Mesothelial cell of epicardium (in vitro differentiated cells): ENCODE results near the gene C6orf89. TPM values are rescaled to one million over a fixed set of nuclear protein-coding genes. Genes with fewer than 3 reads are reported as not detected.

Experiments
- DNase-seq, 2 experiments: peaks; one replicate each; pipeline ENCODE4 v3.0.0; 2021; ENCODE audit warnings: low spot score in 2 of 2; ENCODE audit not compliant: unreplicated experiment in 2 of 2
- H3K27ac Mint-ChIP-seq: 2 replicates; pipeline ENCODE4 v1.8.0; 2021; ENCODE audit warnings: mixed read lengths
- H3K27me3 Mint-ChIP-seq: 2 replicates; pipeline ENCODE4 v1.8.0; 2021; ENCODE audit warnings: low read depth, mixed read lengths
- H3K36me3 Mint-ChIP-seq: 2 replicates; pipeline ENCODE4 v1.8.0; 2021; ENCODE audit warnings: mixed read lengths
- H3K4me1 Mint-ChIP-seq: 2 replicates; pipeline ENCODE4 v1.8.0; 2021; ENCODE audit warnings: mixed read lengths
- H3K4me3 Mint-ChIP-seq: 2 replicates; pipeline ENCODE4 v1.8.0; 2021; ENCODE audit warnings: mild to moderate bottlenecking, moderate library complexity, mixed read lengths
- H3K9me3 Mint-ChIP-seq: 2 replicates; pipeline ENCODE4 v1.8.0; 2021; ENCODE audit warnings: mixed read lengths
- total RNA-seq: library from RNA; stranded (reverse); gene quantifications from 3 replicates; pipeline ENCODE4 v1.2.1, GENCODE V29; 2021
- TF ChIP-seq, protein P1 (sequence below): fragments of 200-600 bp; sonication (generic); IDR thresholded peaks from one replicate; pipeline ENCODE4 v1.5.0; 2021; ENCODE audit warnings: antibody characterized with exemption; ENCODE audit not compliant: unreplicated experiment

The C6orf89 gene
- total RNA-seq, 1 donor from 2014 or later, result 39.7 TPM

DNA sequence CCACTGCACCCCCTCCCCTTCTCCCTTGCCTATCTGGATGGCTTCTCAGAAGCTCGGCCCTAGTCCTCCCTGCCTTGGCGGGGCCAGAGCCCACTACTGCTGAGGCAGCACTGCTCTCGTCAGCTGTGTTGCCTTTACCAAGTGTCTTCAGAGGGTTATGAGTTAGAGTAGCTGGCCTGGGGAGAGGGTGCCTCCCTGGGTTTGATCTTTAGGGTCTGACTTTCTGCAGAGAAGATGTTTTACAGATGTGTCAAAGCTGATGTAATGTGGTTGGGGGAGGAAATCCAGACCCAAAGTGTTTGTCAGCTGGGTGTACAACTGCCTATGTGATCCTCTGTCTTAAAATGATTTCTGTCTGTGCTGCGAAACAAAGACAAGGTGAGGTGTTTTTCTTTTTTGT, 38.4 kb downstream of the C6orf89 start:
- H3K27ac Mint-ChIP-seq, result no peak overlapping the region
- H3K9me3 Mint-ChIP-seq, result no peaks in the 10 kb centered on the region
- H3K27me3 Mint-ChIP-seq, result no peaks in the 10 kb centered on the region
- DNase-seq, result no peak
- TF ChIP-seq, protein P1, sequence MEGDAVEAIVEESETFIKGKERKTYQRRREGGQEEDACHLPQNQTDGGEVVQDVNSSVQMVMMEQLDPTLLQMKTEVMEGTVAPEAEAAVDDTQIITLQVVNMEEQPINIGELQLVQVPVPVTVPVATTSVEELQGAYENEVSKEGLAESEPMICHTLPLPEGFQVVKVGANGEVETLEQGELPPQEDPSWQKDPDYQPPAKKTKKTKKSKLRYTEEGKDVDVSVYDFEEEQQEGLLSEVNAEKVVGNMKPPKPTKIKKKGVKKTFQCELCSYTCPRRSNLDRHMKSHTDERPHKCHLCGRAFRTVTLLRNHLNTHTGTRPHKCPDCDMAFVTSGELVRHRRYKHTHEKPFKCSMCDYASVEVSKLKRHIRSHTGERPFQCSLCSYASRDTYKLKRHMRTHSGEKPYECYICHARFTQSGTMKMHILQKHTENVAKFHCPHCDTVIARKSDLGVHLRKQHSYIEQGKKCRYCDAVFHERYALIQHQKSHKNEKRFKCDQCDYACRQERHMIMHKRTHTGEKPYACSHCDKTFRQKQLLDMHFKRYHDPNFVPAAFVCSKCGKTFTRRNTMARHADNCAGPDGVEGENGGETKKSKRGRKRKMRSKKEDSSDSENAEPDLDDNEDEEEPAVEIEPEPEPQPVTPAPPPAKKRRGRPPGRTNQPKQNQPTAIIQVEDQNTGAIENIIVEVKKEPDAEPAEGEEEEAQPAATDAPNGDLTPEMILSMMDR, result no peak
- no peak overlapping the region for H3K4me3 Mint-ChIP-seq
- peaks cover 7% of the 10 kb centered on the region for H3K36me3 Mint-ChIP-seq
- peaks cover 8% of the 10 kb centered on the region for H3K4me1 Mint-ChIP-seq

DNA sequence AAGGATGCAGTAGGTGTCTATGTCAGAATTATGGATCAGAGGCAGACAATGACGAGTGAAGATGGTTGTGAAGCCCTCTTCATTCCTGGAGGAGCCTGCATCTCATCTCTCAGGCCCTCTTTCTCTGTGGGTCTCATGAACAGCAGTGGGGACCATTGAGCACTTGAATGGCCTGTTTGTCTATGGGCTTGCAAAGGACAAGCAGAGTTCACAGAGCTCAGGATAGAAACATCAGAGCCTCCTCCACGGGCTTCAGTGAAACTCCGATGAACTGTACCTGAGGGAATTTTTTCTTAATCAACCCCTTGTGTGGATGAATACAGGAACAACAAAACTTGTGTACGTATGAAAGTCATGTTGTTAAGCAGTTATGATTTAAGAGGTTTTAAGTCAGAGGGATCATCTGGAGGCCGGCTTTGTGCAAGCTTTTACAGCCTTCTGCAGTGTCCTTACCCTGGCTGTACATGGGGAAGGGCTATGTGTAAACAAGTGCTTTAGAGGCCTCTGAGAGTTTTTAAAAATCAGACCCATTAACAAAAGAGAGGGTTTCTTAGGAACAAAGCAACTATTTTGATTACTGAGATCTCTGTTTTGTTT, 39.1 kb downstream of the C6orf89 start:
- H3K9me3 Mint-ChIP-seq, result no peaks in the 10 kb centered on the region
- TF ChIP-seq, protein P1, result no peak
- H3K4me3 Mint-ChIP-seq, result no peak overlapping the region
- no peak overlapping the region for H3K27ac Mint-ChIP-seq
- peaks cover 7% of the 10 kb centered on the region for H3K36me3 Mint-ChIP-seq
- peaks cover 12% of the 10 kb centered on the region for H3K4me1 Mint-ChIP-seq
- no peak for DNase-seq
- H3K27me3 Mint-ChIP-seq, result no peaks in the 10 kb centered on the region

DNA sequence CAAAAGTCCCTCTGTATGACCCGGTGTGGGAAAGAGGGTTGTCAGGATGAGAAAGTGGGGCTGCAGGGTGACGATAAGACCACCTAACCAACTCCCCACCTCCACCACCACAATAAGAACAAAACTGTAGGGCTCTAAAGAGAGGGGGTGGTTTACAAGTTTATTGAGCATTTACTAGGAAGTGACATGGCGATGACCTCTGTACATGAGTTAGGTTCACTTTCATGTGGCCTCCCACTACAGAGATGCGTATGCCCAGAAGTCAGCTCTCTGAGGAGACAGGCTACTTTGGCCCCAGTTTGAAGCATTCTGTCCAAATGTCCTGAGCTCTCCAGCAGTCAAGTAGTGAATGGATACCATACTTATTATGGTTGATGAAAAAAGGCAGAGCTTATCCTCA, 40.1 kb downstream of the C6orf89 start:
- no peak overlapping the region for H3K4me3 Mint-ChIP-seq
- no peaks in the 10 kb centered on the region for H3K9me3 Mint-ChIP-seq
- H3K36me3 Mint-ChIP-seq, result peaks cover 7% of the 10 kb centered on the region
- H3K27ac Mint-ChIP-seq, result no peak overlapping the region
- DNase-seq, result no peak
- H3K4me1 Mint-ChIP-seq, result peaks cover 15% of the 10 kb centered on the region
- no peaks in the 10 kb centered on the region for H3K27me3 Mint-ChIP-seq
- TF ChIP-seq, protein P1, result no peak

DNA sequence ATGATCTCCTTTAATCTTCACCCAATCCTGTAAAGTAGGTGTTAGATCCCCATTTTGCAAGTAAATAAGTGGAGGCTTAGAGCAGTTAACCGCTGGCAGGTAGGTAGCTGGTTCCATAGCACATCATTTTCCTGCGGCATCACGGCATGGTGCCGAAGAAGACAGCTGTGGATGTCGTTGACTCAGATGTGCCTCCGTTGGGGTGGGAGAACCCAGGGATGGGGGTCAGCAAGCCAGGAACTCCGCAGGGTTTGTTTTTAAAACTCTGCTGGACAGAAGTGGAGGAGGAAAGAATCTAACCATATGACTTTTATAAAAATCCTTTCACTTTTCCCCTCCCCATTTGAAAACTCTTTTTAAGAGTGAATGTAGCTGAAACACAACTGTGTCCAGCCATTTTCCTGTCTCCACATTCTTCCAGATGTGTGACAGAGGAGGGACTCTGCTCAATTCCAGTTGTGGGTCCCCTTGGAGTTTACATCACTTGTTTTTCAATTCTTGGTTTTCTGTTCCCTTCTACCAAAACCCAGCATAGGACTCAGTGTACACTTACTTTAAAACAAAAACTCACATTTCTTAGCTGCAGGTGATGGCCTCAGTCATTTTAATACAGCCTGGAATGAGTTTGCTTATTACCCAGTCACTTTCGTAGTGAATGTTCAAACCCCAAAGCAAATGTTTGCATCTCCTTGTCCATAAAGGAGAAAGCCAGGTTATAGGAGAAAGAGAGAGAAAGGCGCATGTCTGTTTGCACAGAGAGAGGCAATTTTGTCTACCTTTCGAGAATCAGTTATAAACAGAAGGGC, 41.2 kb downstream of the C6orf89 start:
- H3K4me3 Mint-ChIP-seq, result no peak overlapping the region
- no peak for DNase-seq
- peaks cover under 1% of the 10 kb centered on the region for H3K9me3 Mint-ChIP-seq
- TF ChIP-seq, protein P1, result no peak
- no peak overlapping the region for H3K27ac Mint-ChIP-seq
- no peaks in the 10 kb centered on the region for H3K27me3 Mint-ChIP-seq
- H3K4me1 Mint-ChIP-seq, result peaks cover 15% of the 10 kb centered on the region
- peaks cover 5% of the 10 kb centered on the region for H3K36me3 Mint-ChIP-seq

DNA sequence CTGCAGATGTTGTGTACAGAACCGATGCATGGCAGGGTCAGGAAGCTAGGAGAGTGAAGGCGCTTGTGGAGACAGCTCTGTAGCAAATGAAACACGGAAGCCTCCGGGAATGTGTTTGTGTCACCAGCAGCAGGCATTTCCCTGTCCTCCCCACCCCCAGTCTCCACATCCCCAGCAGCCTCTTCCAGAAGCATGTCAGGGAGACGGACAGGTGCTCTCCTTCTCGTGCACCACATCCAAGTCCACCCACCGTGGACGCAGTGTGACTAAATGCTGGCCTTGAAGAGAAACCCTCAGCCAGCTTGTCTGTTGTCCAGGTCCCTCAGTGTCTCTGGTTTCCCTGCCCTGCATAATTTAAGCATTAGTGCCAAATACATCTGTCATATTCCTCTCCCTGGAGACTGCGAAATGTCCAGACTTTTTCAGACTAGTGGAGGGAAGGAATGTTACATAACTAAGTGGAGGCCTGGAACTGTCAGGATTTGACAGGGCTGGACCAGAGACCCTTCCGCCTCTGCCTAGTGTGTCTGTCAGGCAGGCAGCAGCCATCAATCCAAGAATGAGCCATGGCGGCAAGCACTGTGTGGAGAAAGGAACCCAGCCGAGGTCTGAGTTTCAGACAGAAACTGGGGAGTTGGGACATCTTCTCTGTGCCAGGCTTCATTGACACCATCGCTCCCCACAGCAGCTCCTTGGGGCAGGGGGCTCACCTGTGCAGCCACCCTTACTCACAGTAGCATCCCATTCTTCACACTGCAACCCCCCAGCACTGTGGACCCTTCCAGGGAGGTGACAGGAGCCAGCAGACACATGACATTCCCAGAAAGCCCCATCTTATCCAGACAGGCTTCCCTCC, 42.2 kb downstream of the C6orf89 start:
- H3K27me3 Mint-ChIP-seq, result no peaks in the 10 kb centered on the region
- no peak overlapping the region for H3K4me3 Mint-ChIP-seq
- peaks cover 7% of the 10 kb centered on the region for H3K9me3 Mint-ChIP-seq
- peaks cover 15% of the 10 kb centered on the region for H3K4me1 Mint-ChIP-seq
- peaks cover 8% of the 10 kb centered on the region for H3K36me3 Mint-ChIP-seq
- no peak for DNase-seq
- H3K27ac Mint-ChIP-seq, result no peak overlapping the region
- TF ChIP-seq, protein P1, result no peak
